GM23338 (cell line): ENCODE results near the gene SPTLC2. TPM values are rescaled to one million over a fixed set of nuclear protein-coding genes. Genes with fewer than 3 reads are reported as not detected.

Experiments used
- ATAC-seq: fragments of 200-7000 bp; cut with Tn5 transposase; 3 replicates; pipeline ENCODE4 v1.9.1; 2020
- DNase-seq: peaks from one replicate; pipeline ENCODE4 v3.0.0-alpha.2; 2015; ENCODE audit warnings: low spot score
- H2AFZ ChIP-seq: fragments of 200-600 bp; sonication (generic); 2 replicates; pipeline ENCODE4 v1.8.0; 2016; ENCODE audit warnings: antibody characterized with exemption, mild to moderate bottlenecking, moderate library complexity
- H3F3A ChIP-seq: fragments of 200-600 bp; sonication (generic); replicated peaks from 2 replicates; pipeline ENCODE4 v1.8.0; 2017; ENCODE audit warnings: antibody characterized with exemption, mixed run types, low read depth
- H3K27ac ChIP-seq: fragments of 200-600 bp; sonication (generic); 2 replicates; pipeline ENCODE4 v1.6.1; 2016; ENCODE audit warnings: low read depth
- H3K27me3 ChIP-seq: fragments of 200-600 bp; sonication (generic); 2 replicates; pipeline ENCODE4 v1.8.0; 2016; ENCODE audit warnings: mild to moderate bottlenecking, mixed run types, moderate library complexity; ENCODE audit not compliant: insufficient read depth
- H3K36me3 ChIP-seq: fragments of 200-600 bp; sonication (generic); 2 replicates; pipeline ENCODE4 v1.8.0; 2016; ENCODE audit warnings: mild to moderate bottlenecking; ENCODE audit not compliant: insufficient read depth
- H3K4me1 ChIP-seq: fragments of 200-600 bp; sonication (generic); 2 replicates; pipeline ENCODE4 v1.8.0; 2016; ENCODE audit warnings: mild to moderate bottlenecking, moderate library complexity; ENCODE audit not compliant: insufficient read depth
- H3K4me2 ChIP-seq: fragments of 200-600 bp; sonication (generic); 2 replicates; pipeline ENCODE4 v1.7.1; 2017; ENCODE audit warnings: mixed run types
- H3K4me3 ChIP-seq: fragments of 200-600 bp; sonication (generic); 2 replicates; pipeline ENCODE4 v1.6.1; 2016; ENCODE audit warnings: mixed run types
- H3K79me2 ChIP-seq: fragments of 200-600 bp; sonication (generic); replicated peaks from 2 replicates; pipeline ENCODE4 v1.8.0; 2017; ENCODE audit warnings: mild to moderate bottlenecking; ENCODE audit not compliant: insufficient read depth
- H3K9me2 ChIP-seq: fragments of 200-600 bp; sonication (generic); 2 replicates; pipeline ENCODE4 v1.8.0; 2017; ENCODE audit not compliant: insufficient read depth
- H4K20me1 ChIP-seq: fragments of 200-600 bp; sonication (generic); replicated peaks from 2 replicates; pipeline ENCODE4 v1.8.0; 2017; ENCODE audit warnings: mild to moderate bottlenecking; ENCODE audit not compliant: insufficient read depth
- H3K27ac Mint-ChIP-seq: 2 replicates; pipeline ENCODE4 v1.8.0; 2020; ENCODE audit warnings: inconsistent platforms, mild to moderate bottlenecking, moderate library complexity, mixed read lengths
- H3K27me3 Mint-ChIP-seq: 3 replicates; pipeline ENCODE4 v1.8.0; 2022; ENCODE audit warnings: low read depth, mild to moderate bottlenecking, moderate library complexity, mixed read lengths, inconsistent platforms; ENCODE audit not compliant: insufficient read depth, poor library complexity
- H3K36me3 Mint-ChIP-seq: 3 replicates; pipeline ENCODE4 v1.8.0; 2021; ENCODE audit warnings: low read depth, mild to moderate bottlenecking, inconsistent platforms, moderate library complexity, mixed read lengths
- H3K4me1 Mint-ChIP-seq: 3 replicates; pipeline ENCODE4 v1.8.0; 2020; ENCODE audit warnings: mild to moderate bottlenecking, inconsistent platforms, mixed read lengths
- H3K4me3 Mint-ChIP-seq: 3 replicates; pipeline ENCODE4 v1.8.0; 2021; ENCODE audit warnings: moderate library complexity, mild to moderate bottlenecking, inconsistent platforms, mixed read lengths
- H3K9me3 Mint-ChIP-seq: 3 replicates; pipeline ENCODE4 v1.8.0; 2020; ENCODE audit warnings: moderate library complexity, mild to moderate bottlenecking, inconsistent platforms, mixed read lengths
- JUNB ChIP-seq: IDR thresholded peaks from one replicate; pipeline ENCODE4 v1.6.1; 2016; ENCODE audit warnings: antibody characterized with exemption; ENCODE audit not compliant: unreplicated experiment
- ZNF331 ChIP-seq: fragments of 250-450 bp; sonication (Bioruptor Pico); IDR thresholded peaks from 2 replicates; pipeline ENCODE4 v1.5.0; 2020; ENCODE audit warnings: low read depth, mild to moderate bottlenecking, moderate library complexity
- polyA plus RNA-seq: library from polyadenylated mRNA; unstranded; fragments of >200 nt; fragmentation: Nextera tagmentation; extraction: Ambion mirVana; gene quantifications from 2 replicates; pipeline ENCODE4 v1.2.1, GENCODE V29; 2016
- total RNA-seq: library from RNA; depleted of rRNA; stranded (reverse); fragments of >200 nt; shearing (Covaris generic); gene quantifications from 2 replicates; pipeline ENCODE4 v1.2.3, GENCODE V29; 2014
- TF ChIP-seq, protein P1 (sequence below): IDR thresholded peaks from one replicate; pipeline ENCODE4 v1.6.1; 2018; ENCODE audit warnings: antibody characterized with exemption; ENCODE audit not compliant: unreplicated experiment
- TF ChIP-seq, protein P2 (sequence below): fragments of 250-450 bp; sonication (Bioruptor Pico); IDR thresholded peaks from 2 replicates; pipeline ENCODE4 v1.5.0; 2020; ENCODE audit warnings: mild to moderate bottlenecking, moderate library complexity
- TF ChIP-seq, protein P3 (sequence below): IDR thresholded peaks from 2 replicates; pipeline ENCODE4 v1.6.1; 2016; ENCODE audit warnings: antibody characterized with exemption
- TF ChIP-seq, protein P4 (sequence below), 2 experiments: fragments of 200-600 bp in 1 of 2; sonication (generic) in 1 of 2; conservative IDR thresholded peaks; 2 replicates each; pipeline versions ENCODE4 v1.5.1 to v1.6.1; 2016 to 2017; ENCODE audit warnings: antibody characterized with exemption in 2 of 2, low read depth in 2 of 2, mild to moderate bottlenecking in 2 of 2, moderate library complexity in 1 of 2

SPTLC2 gene
- total and polyA plus RNA-seq, 2 experiments from 2014 or later: 22.3 to 38.9 TPM

DNA sequence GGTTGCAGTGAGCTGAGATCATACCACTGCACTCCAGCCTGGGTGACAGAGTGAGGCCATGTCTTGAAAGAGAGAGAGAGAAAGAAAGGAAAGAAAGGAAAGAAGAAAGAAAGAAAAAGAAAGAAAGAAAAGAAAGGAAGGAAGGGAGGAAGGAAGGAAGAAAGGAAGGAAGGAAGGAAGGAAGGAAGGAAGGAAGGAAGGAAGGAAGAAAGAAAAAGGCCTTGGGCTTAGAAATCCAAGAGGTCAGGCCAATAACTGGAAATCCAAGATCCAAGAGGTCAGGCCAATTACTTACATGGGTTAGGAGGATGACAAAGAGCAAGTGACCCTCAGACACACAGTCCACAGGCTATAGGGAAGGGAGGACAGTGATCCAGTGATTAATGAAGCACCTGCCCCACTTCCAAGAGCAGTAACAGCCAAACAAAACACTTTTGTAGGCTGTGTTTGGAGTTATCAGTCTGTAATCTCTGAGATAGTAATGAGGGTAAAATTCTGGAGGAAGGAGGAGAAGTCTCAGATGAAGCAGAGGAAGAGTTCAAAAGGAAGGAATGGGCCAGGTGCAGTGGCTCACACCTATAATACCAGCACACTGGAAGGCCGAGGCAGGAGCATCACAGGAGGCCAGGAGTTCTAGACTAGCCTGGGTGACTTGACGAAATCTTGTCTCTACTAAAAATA, 32.2 kb upstream of the SPTLC2 start:
- no peak for TF ChIP-seq ZNF331 (CRISPR knock-in tag)
- TF ChIP-seq, protein P1, sequence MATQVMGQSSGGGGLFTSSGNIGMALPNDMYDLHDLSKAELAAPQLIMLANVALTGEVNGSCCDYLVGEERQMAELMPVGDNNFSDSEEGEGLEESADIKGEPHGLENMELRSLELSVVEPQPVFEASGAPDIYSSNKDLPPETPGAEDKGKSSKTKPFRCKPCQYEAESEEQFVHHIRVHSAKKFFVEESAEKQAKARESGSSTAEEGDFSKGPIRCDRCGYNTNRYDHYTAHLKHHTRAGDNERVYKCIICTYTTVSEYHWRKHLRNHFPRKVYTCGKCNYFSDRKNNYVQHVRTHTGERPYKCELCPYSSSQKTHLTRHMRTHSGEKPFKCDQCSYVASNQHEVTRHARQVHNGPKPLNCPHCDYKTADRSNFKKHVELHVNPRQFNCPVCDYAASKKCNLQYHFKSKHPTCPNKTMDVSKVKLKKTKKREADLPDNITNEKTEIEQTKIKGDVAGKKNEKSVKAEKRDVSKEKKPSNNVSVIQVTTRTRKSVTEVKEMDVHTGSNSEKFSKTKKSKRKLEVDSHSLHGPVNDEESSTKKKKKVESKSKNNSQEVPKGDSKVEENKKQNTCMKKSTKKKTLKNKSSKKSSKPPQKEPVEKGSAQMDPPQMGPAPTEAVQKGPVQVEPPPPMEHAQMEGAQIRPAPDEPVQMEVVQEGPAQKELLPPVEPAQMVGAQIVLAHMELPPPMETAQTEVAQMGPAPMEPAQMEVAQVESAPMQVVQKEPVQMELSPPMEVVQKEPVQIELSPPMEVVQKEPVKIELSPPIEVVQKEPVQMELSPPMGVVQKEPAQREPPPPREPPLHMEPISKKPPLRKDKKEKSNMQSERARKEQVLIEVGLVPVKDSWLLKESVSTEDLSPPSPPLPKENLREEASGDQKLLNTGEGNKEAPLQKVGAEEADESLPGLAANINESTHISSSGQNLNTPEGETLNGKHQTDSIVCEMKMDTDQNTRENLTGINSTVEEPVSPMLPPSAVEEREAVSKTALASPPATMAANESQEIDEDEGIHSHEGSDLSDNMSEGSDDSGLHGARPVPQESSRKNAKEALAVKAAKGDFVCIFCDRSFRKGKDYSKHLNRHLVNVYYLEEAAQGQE: no peak
- no peak for TF ChIP-seq JUNB
- TF ChIP-seq, protein P2, sequence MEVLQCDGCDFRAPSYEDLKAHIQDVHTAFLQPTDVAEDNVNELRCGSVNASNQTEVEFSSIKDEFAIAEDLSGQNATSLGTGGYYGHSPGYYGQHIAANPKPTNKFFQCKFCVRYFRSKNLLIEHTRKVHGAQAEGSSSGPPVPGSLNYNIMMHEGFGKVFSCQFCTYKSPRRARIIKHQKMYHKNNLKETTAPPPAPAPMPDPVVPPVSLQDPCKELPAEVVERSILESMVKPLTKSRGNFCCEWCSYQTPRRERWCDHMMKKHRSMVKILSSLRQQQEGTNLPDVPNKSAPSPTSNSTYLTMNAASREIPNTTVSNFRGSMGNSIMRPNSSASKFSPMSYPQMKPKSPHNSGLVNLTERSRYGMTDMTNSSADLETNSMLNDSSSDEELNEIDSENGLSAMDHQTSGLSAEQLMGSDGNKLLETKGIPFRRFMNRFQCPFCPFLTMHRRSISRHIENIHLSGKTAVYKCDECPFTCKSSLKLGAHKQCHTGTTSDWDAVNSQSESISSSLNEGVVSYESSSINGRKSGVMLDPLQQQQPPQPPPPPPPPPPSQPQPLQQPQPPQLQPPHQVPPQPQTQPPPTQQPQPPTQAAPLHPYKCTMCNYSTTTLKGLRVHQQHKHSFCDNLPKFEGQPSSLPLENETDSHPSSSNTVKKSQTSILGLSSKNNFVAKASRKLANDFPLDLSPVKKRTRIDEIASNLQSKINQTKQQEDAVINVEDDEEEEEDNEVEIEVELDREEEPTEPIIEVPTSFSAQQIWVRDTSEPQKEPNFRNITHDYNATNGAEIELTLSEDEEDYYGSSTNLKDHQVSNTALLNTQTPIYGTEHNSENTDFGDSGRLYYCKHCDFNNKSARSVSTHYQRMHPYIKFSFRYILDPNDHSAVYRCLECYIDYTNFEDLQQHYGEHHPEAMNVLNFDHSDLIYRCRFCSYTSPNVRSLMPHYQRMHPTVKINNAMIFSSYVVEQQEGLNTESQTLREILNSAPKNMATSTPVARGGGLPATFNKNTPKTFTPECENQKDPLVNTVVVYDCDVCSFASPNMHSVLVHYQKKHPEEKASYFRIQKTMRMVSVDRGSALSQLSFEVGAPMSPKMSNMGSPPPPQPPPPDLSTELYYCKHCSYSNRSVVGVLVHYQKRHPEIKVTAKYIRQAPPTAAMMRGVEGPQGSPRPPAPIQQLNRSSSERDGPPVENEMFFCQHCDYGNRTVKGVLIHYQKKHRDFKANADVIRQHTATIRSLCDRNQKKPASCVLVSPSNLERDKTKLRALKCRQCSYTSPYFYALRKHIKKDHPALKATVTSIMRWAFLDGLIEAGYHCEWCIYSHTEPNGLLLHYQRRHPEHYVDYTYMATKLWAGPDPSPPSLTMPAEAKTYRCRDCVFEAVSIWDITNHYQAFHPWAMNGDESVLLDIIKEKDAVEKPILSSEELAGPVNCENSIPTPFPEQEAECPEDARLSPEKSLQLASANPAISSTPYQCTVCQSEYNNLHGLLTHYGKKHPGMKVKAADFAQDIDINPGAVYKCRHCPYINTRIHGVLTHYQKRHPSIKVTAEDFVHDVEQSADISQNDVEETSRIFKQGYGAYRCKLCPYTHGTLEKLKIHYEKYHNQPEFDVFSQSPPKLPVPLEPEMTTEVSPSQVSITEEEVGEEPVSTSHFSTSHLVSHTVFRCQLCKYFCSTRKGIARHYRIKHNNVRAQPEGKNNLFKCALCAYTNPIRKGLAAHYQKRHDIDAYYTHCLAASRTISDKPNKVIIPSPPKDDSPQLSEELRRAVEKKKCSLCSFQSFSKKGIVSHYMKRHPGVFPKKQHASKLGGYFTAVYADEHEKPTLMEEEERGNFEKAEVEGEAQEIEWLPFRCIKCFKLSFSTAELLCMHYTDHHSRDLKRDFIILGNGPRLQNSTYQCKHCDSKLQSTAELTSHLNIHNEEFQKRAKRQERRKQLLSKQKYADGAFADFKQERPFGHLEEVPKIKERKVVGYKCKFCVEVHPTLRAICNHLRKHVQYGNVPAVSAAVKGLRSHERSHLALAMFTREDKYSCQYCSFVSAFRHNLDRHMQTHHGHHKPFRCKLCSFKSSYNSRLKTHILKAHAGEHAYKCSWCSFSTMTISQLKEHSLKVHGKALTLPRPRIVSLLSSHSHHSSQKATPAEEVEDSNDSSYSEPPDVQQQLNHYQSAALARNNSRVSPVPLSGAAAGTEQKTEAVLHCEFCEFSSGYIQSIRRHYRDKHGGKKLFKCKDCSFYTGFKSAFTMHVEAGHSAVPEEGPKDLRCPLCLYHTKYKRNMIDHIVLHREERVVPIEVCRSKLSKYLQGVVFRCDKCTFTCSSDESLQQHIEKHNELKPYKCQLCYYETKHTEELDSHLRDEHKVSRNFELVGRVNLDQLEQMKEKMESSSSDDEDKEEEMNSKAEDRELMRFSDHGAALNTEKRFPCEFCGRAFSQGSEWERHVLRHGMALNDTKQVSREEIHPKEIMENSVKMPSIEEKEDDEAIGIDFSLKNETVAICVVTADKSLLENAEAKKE (CRISPR knock-in tag): no peak
- TF ChIP-seq, protein P3, sequence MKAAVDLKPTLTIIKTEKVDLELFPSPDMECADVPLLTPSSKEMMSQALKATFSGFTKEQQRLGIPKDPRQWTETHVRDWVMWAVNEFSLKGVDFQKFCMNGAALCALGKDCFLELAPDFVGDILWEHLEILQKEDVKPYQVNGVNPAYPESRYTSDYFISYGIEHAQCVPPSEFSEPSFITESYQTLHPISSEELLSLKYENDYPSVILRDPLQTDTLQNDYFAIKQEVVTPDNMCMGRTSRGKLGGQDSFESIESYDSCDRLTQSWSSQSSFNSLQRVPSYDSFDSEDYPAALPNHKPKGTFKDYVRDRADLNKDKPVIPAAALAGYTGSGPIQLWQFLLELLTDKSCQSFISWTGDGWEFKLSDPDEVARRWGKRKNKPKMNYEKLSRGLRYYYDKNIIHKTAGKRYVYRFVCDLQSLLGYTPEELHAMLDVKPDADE: no peak
- TF ChIP-seq, protein P4, sequence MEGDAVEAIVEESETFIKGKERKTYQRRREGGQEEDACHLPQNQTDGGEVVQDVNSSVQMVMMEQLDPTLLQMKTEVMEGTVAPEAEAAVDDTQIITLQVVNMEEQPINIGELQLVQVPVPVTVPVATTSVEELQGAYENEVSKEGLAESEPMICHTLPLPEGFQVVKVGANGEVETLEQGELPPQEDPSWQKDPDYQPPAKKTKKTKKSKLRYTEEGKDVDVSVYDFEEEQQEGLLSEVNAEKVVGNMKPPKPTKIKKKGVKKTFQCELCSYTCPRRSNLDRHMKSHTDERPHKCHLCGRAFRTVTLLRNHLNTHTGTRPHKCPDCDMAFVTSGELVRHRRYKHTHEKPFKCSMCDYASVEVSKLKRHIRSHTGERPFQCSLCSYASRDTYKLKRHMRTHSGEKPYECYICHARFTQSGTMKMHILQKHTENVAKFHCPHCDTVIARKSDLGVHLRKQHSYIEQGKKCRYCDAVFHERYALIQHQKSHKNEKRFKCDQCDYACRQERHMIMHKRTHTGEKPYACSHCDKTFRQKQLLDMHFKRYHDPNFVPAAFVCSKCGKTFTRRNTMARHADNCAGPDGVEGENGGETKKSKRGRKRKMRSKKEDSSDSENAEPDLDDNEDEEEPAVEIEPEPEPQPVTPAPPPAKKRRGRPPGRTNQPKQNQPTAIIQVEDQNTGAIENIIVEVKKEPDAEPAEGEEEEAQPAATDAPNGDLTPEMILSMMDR (conservative IDR thresholded peaks at IDR 0.05; ENCODE audit: low read depth in 2 of 2): no peak
- H3K4me2 ChIP-seq: no peak overlapping the region
- no peak overlapping the region for H3K27ac ChIP-seq
- no peaks in the 10 kb centered on the region for H4K20me1 ChIP-seq
- no peak overlapping the region for H3K4me3 ChIP-seq
- peaks cover 5% of the 10 kb centered on the region; the same call in 2 of the 3 replicates for H3K9me3 Mint-ChIP-seq
- no peaks in the 10 kb centered on the region for H3K79me2 ChIP-seq
- DNase-seq: no peak
- H3K27me3 Mint-ChIP-seq: no peaks in the 10 kb centered on the region
- H3K4me1 ChIP-seq: no peaks in the 10 kb centered on the region
- peaks cover 2% of the 10 kb centered on the region; the same call in 2 of the 3 replicates for H3K4me1 Mint-ChIP-seq
- no peak overlapping the region for H3K4me3 Mint-ChIP-seq
- H3K36me3 Mint-ChIP-seq: no peaks in the 10 kb centered on the region
- no peaks in the 10 kb centered on the region for H3K27me3 ChIP-seq
- no peak overlapping the region for H2AFZ ChIP-seq
- no peaks in the 10 kb centered on the region for H3F3A ChIP-seq
- no peaks in the 10 kb centered on the region for H3K36me3 ChIP-seq
- H3K27ac Mint-ChIP-seq: no peak overlapping the region
- H3K9me2 ChIP-seq: no peaks in the 10 kb centered on the region
- no peak for ATAC-seq
